ENCODE measurements around the gene PRDM15.

- TF ChIP-seq CTCF (conservative IDR thresholded peaks at IDR 0.05; ENCODE audit: low read depth in 2 of 2), result no peak
- no peak for TF ChIP-seq EZH2phosphoT487 (IDR thresholded peaks at IDR 0.05; ENCODE audit: unreplicated experiment)
- TF ChIP-seq EZH2 (IDR thresholded peaks at IDR 0.05; ENCODE audit: low read depth, unreplicated experiment), result no peak
- no peak for TF ChIP-seq POLR2AphosphoS5 (IDR thresholded peaks at IDR 0.05; ENCODE audit: low read depth)
- TF ChIP-seq REST (IDR thresholded peaks at IDR 0.05; ENCODE audit: unreplicated experiment), result no peak
- TF ChIP-seq JUNB (IDR thresholded peaks at IDR 0.05; ENCODE audit: unreplicated experiment), result no peak
- no peak for TF ChIP-seq ETS1 (IDR thresholded peaks at IDR 0.05)
- no peak for TF ChIP-seq NANOG (IDR thresholded peaks at IDR 0.05; ENCODE audit: borderline replicate concordance)
- TF ChIP-seq CREB1 (CRISPR knock-in tag; IDR thresholded peaks at IDR 0.05; ENCODE audit: low read depth), result no peak
- no peak for TF ChIP-seq STAT1 (IDR thresholded peaks at IDR 0.05; ENCODE audit: unreplicated experiment)
- no peak for TF ChIP-seq ZNF114 (CRISPR knock-in tag; IDR thresholded peaks at IDR 0.05)
- TF ChIP-seq ZNF331 (CRISPR knock-in tag; IDR thresholded peaks at IDR 0.05; ENCODE audit: low read depth), result no peak
- TF ChIP-seq ZNF462 (CRISPR knock-in tag; IDR thresholded peaks at IDR 0.05), result no peak
Observed at GRCh38 chr21:41916888-41917433, 37.8 kb upstream of the PRDM15 start.

All from GM23338 (cell line).